Measurements from ENCODE around the gene SETBP1. TPM values are rescaled to one million over a fixed set of nuclear protein-coding genes. Genes with fewer than 3 reads are reported as not detected.

SETBP1 gene
- total and polyA plus RNA-seq, 3 experiments from 2014 or later = 0.22 to 14.1 (median 13.9) TPM

GRCh38 chr18:44821924-44822323, 141.2 kb downstream of the SETBP1 start:
- H3K36me3 ChIP-seq (ENCODE audit: insufficient read depth, low read length) = no peaks in the 10 kb centered on the region
- H3K27ac ChIP-seq (ENCODE audit: low read depth, low read length) = no peak overlapping the region
- H3K4me3 Mint-ChIP-seq = no peak overlapping the region
- ChIA-PET CTCF (interaction anchor here (1.7 kb wide), 1 partner anchor 20 kb away, joined by 4 read pairs; no protein-coding TSS in a partner anchor), POLR2A (no interaction called here)
- no peaks in the 10 kb centered on the region for H3K27me3 ChIP-seq (ENCODE audit: insufficient read depth, low read length, poor library complexity, severe bottlenecking)
- H3K9me3 Mint-ChIP-seq = no peaks in the 10 kb centered on the region
- no peak overlapping the region for H3K4me3 ChIP-seq (ENCODE audit: low read length)
- no peaks in the 10 kb centered on the region for H3K4me1 ChIP-seq (ENCODE audit: insufficient read depth, low read length)
- DNase-seq = no peak
- no peaks in the 10 kb centered on the region for H3K27me3 Mint-ChIP-seq
- no peaks in the 10 kb centered on the region for H3K36me3 Mint-ChIP-seq
- peaks cover 0 to 5% (median 5%) of the 10 kb centered on the region in 3 donors for H3K4me1 Mint-ChIP-seq
- H3K27ac Mint-ChIP-seq = peak overlapping the region in 1 of 8 donors; percentile 16
- H3K9me3 ChIP-seq (ENCODE audit: low read length) = no peaks in the 10 kb centered on the region

DNA sequence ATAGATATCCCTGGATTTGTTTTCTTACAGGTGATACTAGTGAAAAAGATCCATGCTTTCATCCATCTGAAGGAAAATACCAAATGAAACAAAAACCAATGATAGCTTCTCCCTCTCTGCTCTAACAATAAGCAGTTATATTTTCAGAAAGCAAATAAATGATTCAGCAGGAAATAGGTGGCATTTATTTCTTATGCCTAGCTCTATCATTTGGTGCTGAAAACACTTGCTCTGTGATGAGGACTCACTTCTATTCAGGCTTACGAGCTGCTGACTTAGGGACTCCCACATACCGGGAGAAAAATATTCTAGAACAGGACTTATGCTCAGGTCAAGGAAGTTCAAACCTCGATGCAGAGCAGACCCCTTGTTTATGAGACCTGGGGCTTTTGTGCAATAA, 142.6 kb downstream of the SETBP1 start:
- POLR2A ChIA-PET = no interaction called here
- no peaks in the 10 kb centered on the region for H3K36me3 Mint-ChIP-seq
- H3K4me3 Mint-ChIP-seq = no peak overlapping the region
- no peak overlapping the region for H3K27ac Mint-ChIP-seq
- H3K27ac ChIP-seq (ENCODE audit: low read depth, low read length) = no peak overlapping the region
- peaks cover 0 to 5% (median 5%) of the 10 kb centered on the region in 3 donors for H3K4me1 Mint-ChIP-seq
- no peaks in the 10 kb centered on the region for H3K9me3 ChIP-seq (ENCODE audit: low read length)
- DNase-seq = no peak
- H3K36me3 ChIP-seq (ENCODE audit: insufficient read depth, low read length) = no peaks in the 10 kb centered on the region
- H3K4me1 ChIP-seq (ENCODE audit: insufficient read depth, low read length) = no peaks in the 10 kb centered on the region
- H3K27me3 ChIP-seq (ENCODE audit: insufficient read depth, low read length, poor library complexity, severe bottlenecking) = no peaks in the 10 kb centered on the region
- no peaks in the 10 kb centered on the region for H3K27me3 Mint-ChIP-seq
- H3K9me3 Mint-ChIP-seq = no peaks in the 10 kb centered on the region
- CTCF ChIA-PET = interaction anchor here (1.1 to 1.7 kb wide), 2 partner anchors 18 to 26 kb away, joined by 3 to 4 read pairs; no protein-coding TSS in a partner anchor
- H3K4me3 ChIP-seq (ENCODE audit: low read length) = no peak overlapping the region

GRCh38 chr18:44823782-44824181, 143.1 kb downstream of the SETBP1 start:
- DNase-seq = no peak
- Histone ChIP-seq H3K36me3 (ENCODE audit: insufficient read depth, low read length) (no peaks in the 10 kb centered on the region), H3K27ac (ENCODE audit: low read depth, low read length) (no peak overlapping the region), H3K4me1 (ENCODE audit: insufficient read depth, low read length) (no peaks in the 10 kb centered on the region), H3K4me3 (ENCODE audit: low read length) (no peak overlapping the region), H3K27me3 (ENCODE audit: insufficient read depth, low read length, poor library complexity, severe bottlenecking) (no peaks in the 10 kb centered on the region), H3K9me3 (ENCODE audit: low read length) (no peaks in the 10 kb centered on the region)
- H3K9me3 Mint-ChIP-seq = no peaks in the 10 kb centered on the region
- H3K4me3 Mint-ChIP-seq = no peak overlapping the region
- peaks cover 0 to 1% (median 1%) of the 10 kb centered on the region in 3 donors for H3K4me1 Mint-ChIP-seq
- ChIA-PET POLR2A (no interaction called here), CTCF (no interaction called here)
- H3K27me3 Mint-ChIP-seq = no peaks in the 10 kb centered on the region
- no peak overlapping the region for H3K27ac Mint-ChIP-seq
- no peaks in the 10 kb centered on the region for H3K36me3 Mint-ChIP-seq

DNA sequence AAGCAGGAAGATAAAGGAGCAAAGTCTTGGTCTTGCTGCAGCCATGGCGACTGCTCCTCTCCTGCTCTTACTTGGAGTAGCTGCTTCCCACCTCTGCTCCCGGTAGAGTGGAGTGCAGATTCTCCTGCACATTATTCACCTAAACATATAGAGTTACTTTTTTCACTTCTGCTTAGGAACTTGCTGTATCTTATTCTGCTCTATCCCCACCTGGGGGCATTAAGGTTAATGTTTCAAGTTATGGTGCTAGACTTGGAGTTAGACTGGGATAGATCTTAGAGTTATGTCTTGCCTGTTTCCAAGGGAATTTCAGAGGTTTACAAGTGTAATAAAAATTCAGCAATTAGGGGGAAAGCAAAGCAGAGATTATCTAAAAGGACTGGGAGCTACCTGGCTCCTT, 144.2 kb downstream of the SETBP1 start:
- Mint-ChIP-seq H3K4me1 (no peaks in the 10 kb centered on the region), H3K27ac (no peak overlapping the region), H3K4me3 (no peak overlapping the region), H3K9me3 (no peaks in the 10 kb centered on the region), H3K27me3 (no peaks in the 10 kb centered on the region), H3K36me3 (no peaks in the 10 kb centered on the region)
- no peak for DNase-seq
- Histone ChIP-seq H3K36me3 (ENCODE audit: insufficient read depth, low read length) (no peaks in the 10 kb centered on the region), H3K27ac (ENCODE audit: low read depth, low read length) (no peak overlapping the region), H3K4me3 (ENCODE audit: low read length) (no peak overlapping the region), H3K27me3 (ENCODE audit: insufficient read depth, low read length, poor library complexity, severe bottlenecking) (no peaks in the 10 kb centered on the region), H3K9me3 (ENCODE audit: low read length) (no peaks in the 10 kb centered on the region), H3K4me1 (ENCODE audit: insufficient read depth, low read length) (no peaks in the 10 kb centered on the region)
- ChIA-PET CTCF (no interaction called here), POLR2A (no interaction called here)

GRCh38 chr18:44826418-44827259, 146.0 kb downstream of the SETBP1 start:
- no peaks in the 10 kb centered on the region for H3K9me3 Mint-ChIP-seq
- peak overlapping the region in 1 of 8 donors; percentile 48 for H3K27ac Mint-ChIP-seq
- Histone ChIP-seq H3K4me1 (ENCODE audit: insufficient read depth, low read length) (no peaks in the 10 kb centered on the region), H3K27ac (ENCODE audit: low read depth, low read length) (no peak overlapping the region), H3K9me3 (ENCODE audit: low read length) (no peaks in the 10 kb centered on the region), H3K4me3 (ENCODE audit: low read length) (no peak overlapping the region), H3K27me3 (ENCODE audit: insufficient read depth, low read length, poor library complexity, severe bottlenecking) (no peaks in the 10 kb centered on the region), H3K36me3 (ENCODE audit: insufficient read depth, low read length) (no peaks in the 10 kb centered on the region)
- ChIA-PET POLR2A (no interaction called here), CTCF (interaction anchor here (1.2 kb wide), 1 partner anchor 148 kb away, joined by 3 read pairs; no protein-coding TSS in a partner anchor)
- H3K4me3 Mint-ChIP-seq = no peak overlapping the region
- no peaks in the 10 kb centered on the region for H3K27me3 Mint-ChIP-seq
- no peak for DNase-seq
- H3K4me1 Mint-ChIP-seq = peaks cover 2 to 7% (median 6%) of the 10 kb centered on the region in 3 donors
- no peaks in the 10 kb centered on the region for H3K36me3 Mint-ChIP-seq

GRCh38 chr18:44828080-44828479, 147.4 kb downstream of the SETBP1 start:
- H3K27ac ChIP-seq (ENCODE audit: low read depth, low read length) = no peak overlapping the region
- POLR2A ChIA-PET = no interaction called here
- no peaks in the 10 kb centered on the region for H3K27me3 ChIP-seq (ENCODE audit: insufficient read depth, low read length, poor library complexity, severe bottlenecking)
- Mint-ChIP-seq H3K27me3 (no peaks in the 10 kb centered on the region), H3K36me3 (no peaks in the 10 kb centered on the region), H3K27ac (no peak overlapping the region), H3K4me1 (peaks cover 2 to 7% (median 6%) of the 10 kb centered on the region in 3 donors), H3K9me3 (no peaks in the 10 kb centered on the region), H3K4me3 (no peak overlapping the region)
- DNase-seq = no peak
- no peaks in the 10 kb centered on the region for H3K9me3 ChIP-seq (ENCODE audit: low read length)
- no peaks in the 10 kb centered on the region for H3K4me1 ChIP-seq (ENCODE audit: insufficient read depth, low read length)
- no peak overlapping the region for H3K4me3 ChIP-seq (ENCODE audit: low read length)
- CTCF ChIA-PET = no interaction called here
- H3K36me3 ChIP-seq (ENCODE audit: insufficient read depth, low read length) = no peaks in the 10 kb centered on the region

- H3K27ac Mint-ChIP-seq = no peak overlapping the region
- H3K27me3 Mint-ChIP-seq = no peaks in the 10 kb centered on the region
- Histone ChIP-seq H3K27ac (ENCODE audit: low read depth, low read length) (no peak overlapping the region), H3K9me3 (ENCODE audit: low read length) (no peaks in the 10 kb centered on the region), H3K4me1 (ENCODE audit: insufficient read depth, low read length) (no peaks in the 10 kb centered on the region), H3K4me3 (ENCODE audit: low read length) (no peak overlapping the region), H3K27me3 (ENCODE audit: insufficient read depth, low read length, poor library complexity, severe bottlenecking) (no peaks in the 10 kb centered on the region), H3K36me3 (ENCODE audit: insufficient read depth, low read length) (no peaks in the 10 kb centered on the region)
- H3K4me1 Mint-ChIP-seq = peaks cover 2 to 14% (median 7%) of the 10 kb centered on the region in 3 donors
- POLR2A ChIA-PET = no interaction called here
- H3K4me3 Mint-ChIP-seq = no peak overlapping the region
- H3K9me3 Mint-ChIP-seq = no peaks in the 10 kb centered on the region
- CTCF ChIA-PET = no interaction called here
- peaks cover 0 to 1% (median 0%) of the 10 kb centered on the region in 3 donors for H3K36me3 Mint-ChIP-seq
- DNase-seq = no peak
These were observed 149.9 kb downstream of the SETBP1 start for GRCh38 chr18:44830581-44830980.

DNA sequence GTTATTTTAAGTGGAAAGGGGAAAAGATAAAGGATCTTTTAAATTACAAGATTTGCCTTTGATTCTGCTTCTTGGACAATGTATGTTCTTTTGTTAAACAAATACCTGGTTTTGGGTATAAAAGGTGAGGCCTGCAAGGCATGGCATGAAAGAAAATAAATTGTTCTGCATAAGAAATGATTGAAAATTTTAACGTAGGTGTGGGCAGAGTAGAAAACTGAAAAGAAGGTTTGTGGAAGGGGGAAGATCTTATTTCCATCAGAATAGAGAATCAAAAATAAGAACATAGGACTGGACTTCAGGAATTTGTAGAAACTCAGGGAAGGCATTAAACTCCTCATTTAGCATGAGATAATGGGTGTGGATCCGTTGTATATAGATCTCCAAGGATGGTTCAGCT, 153.1 kb downstream of the SETBP1 start:
- DNase-seq = no peak
- no peak overlapping the region for H3K4me3 Mint-ChIP-seq
- POLR2A ChIA-PET = no interaction called here

More for the DNA sequence above, 153.1 kb downstream of the SETBP1 start:
- Histone ChIP-seq H3K9me3 (ENCODE audit: low read length) (no peaks in the 10 kb centered on the region), H3K36me3 (ENCODE audit: insufficient read depth, low read length) (no peaks in the 10 kb centered on the region), H3K4me1 (ENCODE audit: insufficient read depth, low read length) (peaks cover 3% of the 10 kb centered on the region), H3K27ac (ENCODE audit: low read depth, low read length) (no peak overlapping the region), H3K27me3 (ENCODE audit: insufficient read depth, low read length, poor library complexity, severe bottlenecking) (no peaks in the 10 kb centered on the region), H3K4me3 (ENCODE audit: low read length) (no peak overlapping the region)
- CTCF ChIA-PET = no interaction called here
- H3K4me1 Mint-ChIP-seq = peaks cover 2 to 21% (median 15%) of the 10 kb centered on the region in 3 donors
- H3K9me3 Mint-ChIP-seq = no peaks in the 10 kb centered on the region
- H3K27ac Mint-ChIP-seq = no peak overlapping the region
- H3K27me3 Mint-ChIP-seq = peaks cover 0 to 3% of the 10 kb centered on the region in 2 donors
- H3K36me3 Mint-ChIP-seq = peaks cover 0 to 1% (median 0%) of the 10 kb centered on the region in 3 donors
